Hepatocyte (in vitro differentiated cells): Measurements from ENCODE around the gene BTN1A1.

Experiments
- EZH2 ChIP-seq: fragments of 200-600 bp; sonication (generic); IDR thresholded peaks from 2 replicates; pipeline ENCODE4 v1.6.1; 2016; ENCODE audit warnings: antibody characterized with exemption, mild to moderate bottlenecking, borderline replicate concordance
- TF ChIP-seq, protein P1 (sequence below): fragments of 200-600 bp; sonication (generic); IDR thresholded peaks from 2 replicates; pipeline ENCODE4 v1.5.1; 2016; ENCODE audit warnings: antibody characterized with exemption, mild to moderate bottlenecking; ENCODE audit not compliant: poor library complexity

DNA sequence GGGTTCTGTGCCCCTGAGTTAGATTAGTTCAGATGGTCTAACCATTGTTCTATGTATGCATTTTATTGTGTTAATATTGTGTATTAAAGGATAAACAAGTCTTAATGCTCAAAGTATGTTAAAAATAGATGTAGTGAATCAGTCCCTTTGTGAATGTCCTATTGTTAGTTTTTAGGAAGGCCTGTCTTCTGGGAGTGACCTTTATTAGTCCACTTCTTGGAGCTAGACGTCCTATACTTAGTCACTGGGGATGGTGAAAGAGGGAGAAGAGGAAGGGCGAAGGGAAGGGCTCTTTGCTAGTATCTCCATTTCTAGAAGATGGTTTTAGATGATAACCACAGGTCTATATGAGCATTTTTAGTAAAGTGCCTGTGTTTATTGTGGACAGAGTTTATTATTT, 25.7 kb downstream of the BTN1A1 start:
- no peak for TF ChIP-seq EZH2
- TF ChIP-seq, protein P1, sequence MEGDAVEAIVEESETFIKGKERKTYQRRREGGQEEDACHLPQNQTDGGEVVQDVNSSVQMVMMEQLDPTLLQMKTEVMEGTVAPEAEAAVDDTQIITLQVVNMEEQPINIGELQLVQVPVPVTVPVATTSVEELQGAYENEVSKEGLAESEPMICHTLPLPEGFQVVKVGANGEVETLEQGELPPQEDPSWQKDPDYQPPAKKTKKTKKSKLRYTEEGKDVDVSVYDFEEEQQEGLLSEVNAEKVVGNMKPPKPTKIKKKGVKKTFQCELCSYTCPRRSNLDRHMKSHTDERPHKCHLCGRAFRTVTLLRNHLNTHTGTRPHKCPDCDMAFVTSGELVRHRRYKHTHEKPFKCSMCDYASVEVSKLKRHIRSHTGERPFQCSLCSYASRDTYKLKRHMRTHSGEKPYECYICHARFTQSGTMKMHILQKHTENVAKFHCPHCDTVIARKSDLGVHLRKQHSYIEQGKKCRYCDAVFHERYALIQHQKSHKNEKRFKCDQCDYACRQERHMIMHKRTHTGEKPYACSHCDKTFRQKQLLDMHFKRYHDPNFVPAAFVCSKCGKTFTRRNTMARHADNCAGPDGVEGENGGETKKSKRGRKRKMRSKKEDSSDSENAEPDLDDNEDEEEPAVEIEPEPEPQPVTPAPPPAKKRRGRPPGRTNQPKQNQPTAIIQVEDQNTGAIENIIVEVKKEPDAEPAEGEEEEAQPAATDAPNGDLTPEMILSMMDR, result no peak
